Fibroblast of skin of right biceps (primary cell): ENCODE data around the gene TMPRSS15.

Experiments used
- DNase-seq: peaks from one replicate; pipeline ENCODE4 v3.0.0-alpha.2; 2013

TMPRSS15 gene

GRCh38 chr21:18235545-18235944 lies 168.0 kb downstream of the TMPRSS15 start:
- DNase-seq, result no peak

DNA sequence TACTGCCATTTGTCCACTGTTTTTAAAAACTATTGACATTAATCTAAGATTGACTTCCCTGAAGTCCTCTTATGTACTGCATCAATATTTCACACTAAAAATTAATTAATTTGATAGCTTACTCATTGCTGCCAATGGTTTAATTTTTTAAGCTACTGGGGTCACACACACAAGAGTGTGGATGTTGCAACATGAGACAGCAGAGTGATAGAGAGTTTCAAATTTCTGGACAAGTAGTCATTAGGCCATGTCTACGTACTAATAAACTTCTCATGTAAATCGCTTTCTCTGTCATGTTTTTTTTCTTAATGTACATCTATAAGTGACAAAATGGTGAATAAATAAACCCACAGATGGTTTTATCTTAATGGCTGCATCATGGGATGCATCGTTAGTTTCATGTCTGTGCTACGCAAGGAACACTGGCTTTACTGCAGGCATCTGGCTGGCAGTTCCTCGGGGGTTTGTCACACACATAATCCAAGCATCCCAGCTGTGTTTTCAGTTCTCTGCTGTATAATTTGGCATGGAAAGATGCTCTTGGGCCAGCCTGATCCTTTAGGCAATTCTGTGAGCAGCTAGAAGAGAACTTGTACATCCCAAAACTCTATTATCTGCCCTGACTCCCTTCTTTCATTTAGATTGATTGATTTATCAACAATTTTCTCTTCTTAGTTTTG lies 175.4 kb downstream of the TMPRSS15 start:
- DNase-seq, result peak; percentile 0

GRCh38 chr21:18222346-18222745 lies 181.2 kb downstream of the TMPRSS15 start:
- no peak for DNase-seq

- no peak for DNase-seq
Measured at GRCh38 chr21:18220498-18220897, 183.1 kb downstream of the TMPRSS15 start.
